Measurements from ENCODE around the gene MYH7.

Gene MYH7

DNA sequence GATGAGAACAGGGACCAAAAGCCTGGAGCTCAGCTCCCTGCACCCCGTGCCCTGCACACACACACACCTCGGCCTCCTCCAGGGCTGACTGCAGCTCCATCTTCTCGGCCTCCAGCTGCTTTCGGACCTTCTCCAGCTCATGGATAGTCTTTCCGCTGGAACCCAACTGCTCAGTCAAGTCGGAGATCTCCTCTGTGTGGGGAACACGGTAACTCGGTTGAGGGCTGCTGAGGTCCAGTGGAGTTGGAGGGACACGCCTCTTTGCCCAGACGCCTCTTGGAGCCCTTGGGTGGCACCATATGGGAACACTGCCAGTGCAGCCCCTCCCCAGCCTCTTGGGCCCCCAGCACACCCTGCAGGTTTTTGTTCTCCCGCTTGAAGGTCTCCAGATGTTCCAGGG, 18.7 kb downstream of the MYH7 start:
- no peaks in the 10 kb centered on the region for H3K4me1 ChIP-seq (ENCODE audit: control insufficient read depth, insufficient read depth, low read length)
- CTCF ChIA-PET: interaction anchor here (0.9 kb wide), 1 partner anchor 31 kb away, joined by 3 read pairs; no protein-coding TSS in a partner anchor
- TF ChIP-seq ZSCAN30 (tag by site-specific recombination; IDR thresholded peaks at IDR 0.05) (no peak), ZNF571 (tag by site-specific recombination; IDR thresholded peaks at IDR 0.05) (no peak), SP7 (tag by site-specific recombination; IDR thresholded peaks at IDR 0.05) (no peak), ZNF48 (tag by site-specific recombination; IDR thresholded peaks at IDR 0.05) (no peak), SP2 (tag by site-specific recombination; IDR thresholded peaks at IDR 0.05) (no peak), ZNF510 (tag by site-specific recombination; IDR thresholded peaks at IDR 0.05; ENCODE audit: insufficient replicate concordance) (no peak), KLF10 (tag by site-specific recombination; IDR thresholded peaks at IDR 0.05) (no peak), ZNF670 (tag by site-specific recombination; IDR thresholded peaks at IDR 0.05; ENCODE audit: low read depth) (no peak), ZNF37A (tag by site-specific recombination; IDR thresholded peaks at IDR 0.05) (no peak), ZNF549 (tag by site-specific recombination; IDR thresholded peaks at IDR 0.05) (no peak), ZNF157 (tag by site-specific recombination; IDR thresholded peaks at IDR 0.05) (no peak), ZNF311 (tag by site-specific recombination; IDR thresholded peaks at IDR 0.05; ENCODE audit: borderline replicate concordance) (no peak), ZNF248 (tag by site-specific recombination; IDR thresholded peaks at IDR 0.05) (no peak), ZNF366 (tag by site-specific recombination; conservative IDR thresholded peaks at IDR 0.05) (no peak), ZSCAN16 (tag by site-specific recombination; IDR thresholded peaks at IDR 0.05) (no peak), ZNF10 (tag by site-specific recombination; IDR thresholded peaks at IDR 0.05) (no peak)
- TF ChIP-seq, protein P1, sequence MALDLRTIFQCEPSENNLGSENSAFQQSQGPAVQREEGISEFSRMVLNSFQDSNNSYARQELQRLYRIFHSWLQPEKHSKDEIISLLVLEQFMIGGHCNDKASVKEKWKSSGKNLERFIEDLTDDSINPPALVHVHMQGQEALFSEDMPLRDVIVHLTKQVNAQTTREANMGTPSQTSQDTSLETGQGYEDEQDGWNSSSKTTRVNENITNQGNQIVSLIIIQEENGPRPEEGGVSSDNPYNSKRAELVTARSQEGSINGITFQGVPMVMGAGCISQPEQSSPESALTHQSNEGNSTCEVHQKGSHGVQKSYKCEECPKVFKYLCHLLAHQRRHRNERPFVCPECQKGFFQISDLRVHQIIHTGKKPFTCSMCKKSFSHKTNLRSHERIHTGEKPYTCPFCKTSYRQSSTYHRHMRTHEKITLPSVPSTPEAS (tag by site-specific recombination; IDR thresholded peaks at IDR 0.05): no peak
- H3K27ac ChIP-seq (ENCODE audit: extremely low read depth, low read depth, low read length): no peak overlapping the region
- H3K36me3 ChIP-seq (ENCODE audit: control insufficient read depth in 2 of 2, insufficient read depth in 1 of 2, low read length in 2 of 2): no peaks in the 10 kb centered on the region
- POLR2A ChIA-PET: no interaction called here
- no peak overlapping the region for H3K4me3 ChIP-seq (ENCODE audit: low read depth, low read length)
- no peaks in the 10 kb centered on the region for H3K9me3 ChIP-seq (ENCODE audit: control insufficient read depth, insufficient read depth, low read depth, low read length)

DNA sequence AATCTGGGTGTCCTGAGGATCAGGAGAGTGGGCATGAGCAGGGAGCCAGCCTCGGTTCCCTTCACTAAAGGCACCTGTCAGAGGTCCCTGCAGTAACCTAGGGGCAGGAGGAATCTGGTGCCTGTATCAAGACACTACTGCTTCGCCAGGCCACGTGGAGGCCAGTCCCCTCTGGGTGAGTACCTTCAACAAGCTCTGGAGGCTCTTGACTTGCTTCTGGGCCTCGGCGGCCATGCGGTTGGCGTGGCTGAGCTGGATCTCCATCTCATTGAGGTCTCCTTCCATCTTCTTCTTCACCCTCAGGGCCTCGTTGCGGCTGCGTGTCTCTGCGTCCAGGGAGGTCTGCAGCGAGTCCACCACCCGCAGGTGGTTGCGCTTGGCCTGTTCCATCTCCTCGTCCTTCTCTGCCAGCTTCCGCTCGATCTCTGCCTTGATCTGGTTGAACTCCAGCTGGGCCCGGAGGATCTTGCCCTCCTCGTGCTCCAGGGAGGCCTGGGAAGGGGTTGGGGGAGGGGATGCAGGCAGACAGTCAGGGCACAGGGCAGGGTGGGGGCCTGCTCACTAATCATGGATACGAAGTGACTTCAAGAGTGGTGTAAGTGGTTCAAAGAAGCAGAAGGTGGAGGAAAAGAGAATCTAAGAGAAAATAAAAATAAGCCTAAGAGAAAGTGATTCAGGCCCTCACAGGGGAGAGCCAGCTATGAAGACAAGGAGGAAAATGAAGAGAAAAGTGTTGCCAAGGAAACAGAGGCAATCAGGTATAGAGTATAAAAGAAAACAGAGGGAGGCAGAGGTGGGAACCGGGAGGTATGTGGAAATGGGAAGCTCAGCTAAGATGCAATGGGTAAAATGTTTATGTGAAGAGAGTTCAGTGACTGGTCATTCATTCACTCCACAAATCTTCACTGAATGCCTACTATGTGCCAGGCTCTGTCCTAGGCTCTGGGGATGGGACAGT, 19.4 kb downstream of the MYH7 start:
- Histone ChIP-seq H3K4me1 (ENCODE audit: control insufficient read depth, insufficient read depth, low read length) (no peaks in the 10 kb centered on the region), H3K4me3 (ENCODE audit: low read depth, low read length) (no peak overlapping the region), H3K9me3 (ENCODE audit: control insufficient read depth, insufficient read depth, low read depth, low read length) (no peaks in the 10 kb centered on the region), H3K36me3 (ENCODE audit: control insufficient read depth in 2 of 2, insufficient read depth in 1 of 2, low read length in 2 of 2) (no peaks in the 10 kb centered on the region), H3K27ac (ENCODE audit: extremely low read depth, low read depth, low read length) (no peak overlapping the region)
- CTCF ChIA-PET: interaction anchor here (0.9 kb wide), 1 partner anchor 31 kb away, joined by 3 read pairs; no protein-coding TSS in a partner anchor
- TF ChIP-seq ZNF175 (tag by site-specific recombination; IDR thresholded peaks at IDR 0.05) (no peak), ZNF76 (tag by site-specific recombination; IDR thresholded peaks at IDR 0.05; ENCODE audit: borderline replicate concordance, low read depth) (no peak), ZNF157 (tag by site-specific recombination; IDR thresholded peaks at IDR 0.05) (no peak), ZNF335 (tag by site-specific recombination; conservative IDR thresholded peaks at IDR 0.05) (no peak), ZNF266 (tag by site-specific recombination; IDR thresholded peaks at IDR 0.05; ENCODE audit: low read depth) (no peak)
- POLR2A ChIA-PET: no interaction called here

Data from HEK293 (cell line).